GM06990 (cell line): Measurements from ENCODE around the gene HMGN4.
A peak's percentile ranks its signal among the peaks of the same experiment; 100 is the strongest.

Experiments
- DNase-seq: peaks from one replicate; pipeline ENCODE4 v3.0.0-alpha.2; 2011; ENCODE audit not compliant: insufficient read length; ENCODE audit errors: extremely low read depth
- H3K27me3 ChIP-seq: replicated peaks from 2 replicates; pipeline ENCODE4 v1.6.0; 2011; ENCODE audit warnings: low read length; ENCODE audit not compliant: control insufficient read depth, insufficient read depth
- H3K36me3 ChIP-seq: 2 replicates; pipeline ENCODE4 v1.5.1; 2011; ENCODE audit warnings: low read length; ENCODE audit not compliant: control insufficient read depth, insufficient read depth
- H3K4me3 ChIP-seq: replicated peaks from 2 replicates; pipeline ENCODE4 v1.5.1; 2011; ENCODE audit warnings: low read depth, mild to moderate bottlenecking, control low read depth, low read length
- CTCF ChIP-seq: IDR thresholded peaks from 2 replicates; pipeline ENCODE4 v1.5.1; 2011; ENCODE audit warnings: low read length, control low read depth, mild to moderate bottlenecking, inconsistent platforms; ENCODE audit not compliant: insufficient read depth, poor library complexity, severe bottlenecking

HMGN4 gene

GRCh38 chr6:26576407-26576843, 38.3 kb downstream of the HMGN4 start:
- Histone ChIP-seq H3K36me3 (no peaks in the 10 kb centered on the region), H3K27me3 (no peaks in the 10 kb centered on the region), H3K4me3 (no peak overlapping the region; the same call in 1 of the 2 replicates)
- no peak for DNase-seq
- TF ChIP-seq CTCF: no peak

- Histone ChIP-seq H3K27me3 (no peaks in the 10 kb centered on the region), H3K36me3 (no peaks in the 10 kb centered on the region), H3K4me3 (peak overlapping the region; percentile 52)
- TF ChIP-seq CTCF: no peak
- DNase-seq: peak; percentile 45
These were observed 39.0 kb downstream of the HMGN4 start for GRCh38 chr6:26576929-26577719.

- Histone ChIP-seq H3K27me3 (no peaks in the 10 kb centered on the region), H3K4me3 (peak overlapping the region; percentile 52)
These were observed 39.5 kb downstream of the HMGN4 start for GRCh38 chr6:26577720-26578072.

GRCh38 chr6:26578279-26578678, 40.1 kb downstream of the HMGN4 start:
- no peaks in the 10 kb centered on the region for H3K27me3 ChIP-seq
- H3K36me3 ChIP-seq: no peaks in the 10 kb centered on the region
- TF ChIP-seq CTCF: no peak
- H3K4me3 ChIP-seq: no peak overlapping the region
- DNase-seq: no peak

More at GRCh38 chr6:26577720-26578072, 39.5 kb downstream of the HMGN4 start:
- no peaks in the 10 kb centered on the region for H3K36me3 ChIP-seq
- TF ChIP-seq CTCF: no peak
- no peak for DNase-seq

- no peak overlapping the region for H3K4me3 ChIP-seq
- H3K36me3 ChIP-seq: no peaks in the 10 kb centered on the region
- no peak for DNase-seq
- TF ChIP-seq CTCF: no peak
- H3K27me3 ChIP-seq: no peaks in the 10 kb centered on the region
These were observed 40.6 kb downstream of the HMGN4 start for GRCh38 chr6:26578741-26579140.
